Subcutaneous adipose tissue (tissue), 4 donors: ENCODE measurements around the gene ACTR2. TPM values are rescaled to one million over a fixed set of nuclear protein-coding genes. Genes with fewer than 3 reads are reported as not detected.

Source experiments
- CTCF ChIP-seq: fragments of 450-650 bp; IDR thresholded peaks from one replicate; pipeline ENCODE4 v1.5.1; 2016; ENCODE audit warnings: low read depth, mild to moderate bottlenecking, control low read depth, antibody characterized with exemption, moderate library complexity
- total RNA-seq, 4 donors: library from RNA; depleted of rRNA; stranded (reverse); fragments of >200 nt; gene quantifications; one replicate each; pipeline ENCODE4 v1.1.0, GENCODE V29; 2016

ACTR2 gene
- total RNA-seq, 4 donors from 2014 or later = 92.3 to 162 (median 132) TPM

DNA sequence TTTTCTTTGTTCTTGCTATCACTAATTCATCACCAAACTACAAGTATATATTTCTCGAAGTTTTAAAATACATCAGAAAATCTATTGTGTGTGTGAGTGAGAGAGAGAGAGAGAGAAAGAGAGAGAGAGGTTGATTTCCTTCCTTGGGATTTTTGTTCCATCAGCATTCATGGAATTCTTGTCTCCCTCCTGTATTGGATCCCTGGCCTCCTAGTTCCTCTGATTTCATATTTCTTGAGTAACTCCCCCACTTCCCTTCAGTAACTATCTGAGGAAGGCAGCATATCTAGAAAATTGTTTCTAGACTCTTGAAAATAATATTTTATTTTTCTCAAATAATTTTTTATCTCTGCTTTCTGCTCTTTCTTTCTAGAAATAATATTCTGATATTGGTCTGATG, 13.3 kb upstream of the ACTR2 start:
- TF ChIP-seq CTCF = no peak

DNA sequence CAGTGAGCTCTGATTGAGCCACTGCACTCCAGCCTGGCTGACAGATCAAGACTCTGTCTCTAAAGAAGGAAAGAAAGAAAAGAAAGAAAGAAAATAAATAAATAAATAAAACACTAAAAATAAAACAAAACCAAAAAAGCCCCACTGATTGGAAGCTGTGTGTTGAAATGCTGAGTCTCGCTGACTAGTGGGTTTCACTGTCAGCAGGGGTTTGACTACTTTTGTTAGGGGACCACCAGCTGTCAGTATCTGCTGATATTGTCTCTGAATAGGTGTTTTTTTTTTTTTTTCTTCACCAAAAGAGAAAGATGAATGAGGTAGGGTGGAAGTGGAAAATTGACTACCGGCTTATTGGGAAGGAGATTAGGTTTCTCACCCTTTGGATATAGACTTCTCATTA, 12.8 kb upstream of the ACTR2 start:
- TF ChIP-seq CTCF = no peak

- no peak for TF ChIP-seq CTCF
Observed at GRCh38 chr2:65215946-65216345, 11.7 kb upstream of the ACTR2 start.

DNA sequence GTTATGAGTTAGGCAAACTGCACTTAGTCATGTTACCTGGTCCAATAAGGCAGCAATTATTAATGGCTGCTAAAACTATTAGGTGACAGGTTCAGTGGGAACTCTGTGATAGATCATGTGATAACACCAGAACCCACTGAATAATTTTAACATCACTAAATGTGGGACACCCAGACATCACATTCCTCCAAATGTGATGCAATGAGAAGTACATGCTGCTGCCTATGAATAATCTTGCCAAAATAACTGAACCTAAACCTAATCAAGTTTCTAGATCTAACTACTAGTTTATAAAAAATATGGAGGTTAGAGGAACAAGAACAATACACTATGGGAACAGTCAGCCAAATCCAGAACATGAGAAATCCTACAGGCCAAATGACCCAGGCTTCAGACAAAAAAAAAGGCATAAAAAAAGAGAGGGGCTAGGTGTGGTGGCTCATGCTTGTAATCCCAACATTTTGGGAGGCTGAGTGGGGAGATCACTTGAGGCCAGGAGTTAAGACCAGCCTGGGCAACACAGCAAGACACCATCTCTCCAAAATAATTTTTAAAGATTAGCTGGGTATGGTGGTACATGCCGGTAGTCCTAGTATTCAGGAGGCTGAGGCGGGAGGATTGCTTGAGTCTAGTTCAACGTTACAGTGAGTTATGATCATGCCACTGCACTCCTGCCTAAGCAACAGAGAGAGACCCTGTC, 7.0 kb upstream of the ACTR2 start:
- TF ChIP-seq CTCF = no peak

GRCh38 chr2:65227020-65227455, 593 bp upstream of the ACTR2 start:
- TF ChIP-seq CTCF = no peak

GRCh38 chr2:65228263-65228750, 676 bp downstream of the ACTR2 start:
- TF ChIP-seq CTCF = no peak

DNA sequence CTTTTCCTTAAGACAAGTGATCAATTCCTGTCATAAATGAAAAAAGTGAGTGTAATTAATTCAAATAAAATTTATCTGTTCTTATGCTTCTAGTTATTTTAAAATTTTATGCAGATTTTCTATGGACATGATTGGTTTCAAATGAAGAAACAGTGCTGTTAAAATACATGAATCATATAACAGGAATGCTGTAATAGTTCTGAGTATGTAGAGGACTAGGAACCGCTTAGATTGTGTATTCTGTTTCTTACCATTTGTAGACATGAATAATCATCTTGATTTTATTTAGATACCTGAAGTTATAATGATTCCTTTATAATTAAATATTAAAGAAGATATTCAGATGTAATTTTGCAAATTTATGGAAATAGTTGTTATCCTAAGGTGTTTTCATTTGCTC, 3.5 kb downstream of the ACTR2 start:
- TF ChIP-seq CTCF = no peak
